GM19468 (cell line): ENCODE measurements around the gene CDIPT.
A peak's percentile ranks its signal among the peaks of the same experiment; 100 is the strongest.
"Not testable (repeated sequence)": the region's sequence is repeated elsewhere in the genome, so short reads cannot be mapped to it uniquely, and the experiment has no call there.

Source experiments
- ATAC-seq: cut with Tn5 transposase; IDR thresholded peaks from one replicate; pipeline ENCODE4 v1.9.1; 2021; ENCODE audit warnings: mild to moderate bottlenecking, moderate library complexity, moderate number of reproducible peaks; ENCODE audit not compliant: unreplicated experiment; ENCODE audit errors: extremely low read depth

Gene CDIPT, protein sequence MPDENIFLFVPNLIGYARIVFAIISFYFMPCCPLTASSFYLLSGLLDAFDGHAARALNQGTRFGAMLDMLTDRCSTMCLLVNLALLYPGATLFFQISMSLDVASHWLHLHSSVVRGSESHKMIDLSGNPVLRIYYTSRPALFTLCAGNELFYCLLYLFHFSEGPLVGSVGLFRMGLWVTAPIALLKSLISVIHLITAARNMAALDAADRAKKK

DNA sequence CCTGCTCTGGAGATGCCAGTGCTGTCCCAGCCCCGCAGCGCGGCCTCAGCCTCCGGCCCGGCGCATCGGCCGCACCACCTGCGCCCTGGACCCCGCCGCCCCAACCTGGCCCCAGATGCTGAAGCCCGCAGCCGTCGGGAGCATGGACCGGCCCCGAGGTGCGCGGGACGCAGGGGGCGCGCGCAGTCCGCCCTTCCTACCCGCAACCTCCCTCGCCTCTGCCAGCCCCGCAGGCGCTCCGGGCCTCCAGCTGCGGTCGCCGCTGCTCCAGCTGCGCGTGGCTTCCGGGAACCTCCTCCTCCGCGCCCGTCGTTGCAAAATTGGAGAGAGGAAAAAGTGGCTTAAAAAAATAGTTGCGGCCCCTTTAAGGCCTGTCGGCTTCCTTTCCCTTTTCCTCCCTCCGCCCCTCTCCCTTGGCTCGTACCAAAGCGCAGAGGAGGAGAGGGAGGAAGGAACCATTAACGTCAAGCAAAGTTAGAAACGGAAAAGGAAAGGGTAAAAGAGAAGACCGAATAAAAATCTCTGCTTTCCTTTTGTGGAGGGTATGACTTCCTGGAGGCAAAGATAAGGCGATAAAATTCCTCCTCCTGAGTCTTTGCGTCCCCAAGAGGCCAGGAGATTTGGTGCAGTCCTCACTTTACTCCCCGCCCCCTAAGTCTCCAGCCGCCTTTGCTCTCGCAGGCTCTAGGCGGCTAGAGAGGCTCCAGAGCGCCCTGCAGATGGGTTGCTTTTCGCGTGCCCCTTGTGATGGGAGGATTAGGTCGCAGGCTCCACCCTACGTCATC lies at the start of gene CDIPT:
TSS of gene CDIPT (minus strand) at position 343 of the 785 bp plus-strand sequence. CDS start 369 bp downstream, outside the sequence.
- ATAC-seq, result peak; percentile 63

DNA sequence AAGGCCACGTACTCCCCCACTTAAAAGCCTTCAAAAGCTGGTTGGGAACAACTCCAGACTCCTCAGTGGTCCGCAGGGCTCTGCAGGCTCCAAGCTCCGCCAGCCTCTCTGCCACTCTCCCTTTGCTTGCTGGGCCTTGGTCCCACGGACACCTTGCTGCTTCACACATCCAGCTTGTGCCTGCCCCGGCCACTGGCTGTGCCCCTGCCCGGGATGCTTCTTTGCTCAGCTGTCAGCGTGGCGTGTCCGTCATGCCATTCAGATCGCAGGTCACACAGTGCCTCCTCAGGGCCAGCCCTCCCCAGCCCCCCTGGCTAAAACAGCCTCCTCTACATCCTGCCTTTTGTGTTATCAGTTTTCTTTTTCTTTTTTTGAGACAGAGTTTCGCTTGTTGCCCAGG lies 49.1 kb upstream of the CDIPT start:
- no peak for ATAC-seq

DNA sequence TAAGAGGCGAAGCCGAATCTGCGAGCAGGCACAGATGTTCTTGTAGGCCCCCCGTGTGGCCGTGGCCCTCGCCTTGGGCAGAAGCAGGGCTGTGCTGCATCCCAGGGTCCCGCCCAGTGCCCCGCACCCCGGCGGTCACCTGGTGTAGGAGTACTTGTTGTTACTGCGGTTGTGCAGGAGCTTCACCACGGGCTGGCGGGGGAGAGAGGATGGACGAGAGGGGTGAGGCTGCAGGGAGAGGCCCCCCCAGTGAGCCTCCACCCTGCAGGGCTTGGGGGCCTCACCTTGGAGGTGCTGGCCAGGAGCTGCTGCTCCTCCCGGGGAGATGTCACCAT lies 48.6 kb upstream of the CDIPT start:
- no peak for ATAC-seq

DNA sequence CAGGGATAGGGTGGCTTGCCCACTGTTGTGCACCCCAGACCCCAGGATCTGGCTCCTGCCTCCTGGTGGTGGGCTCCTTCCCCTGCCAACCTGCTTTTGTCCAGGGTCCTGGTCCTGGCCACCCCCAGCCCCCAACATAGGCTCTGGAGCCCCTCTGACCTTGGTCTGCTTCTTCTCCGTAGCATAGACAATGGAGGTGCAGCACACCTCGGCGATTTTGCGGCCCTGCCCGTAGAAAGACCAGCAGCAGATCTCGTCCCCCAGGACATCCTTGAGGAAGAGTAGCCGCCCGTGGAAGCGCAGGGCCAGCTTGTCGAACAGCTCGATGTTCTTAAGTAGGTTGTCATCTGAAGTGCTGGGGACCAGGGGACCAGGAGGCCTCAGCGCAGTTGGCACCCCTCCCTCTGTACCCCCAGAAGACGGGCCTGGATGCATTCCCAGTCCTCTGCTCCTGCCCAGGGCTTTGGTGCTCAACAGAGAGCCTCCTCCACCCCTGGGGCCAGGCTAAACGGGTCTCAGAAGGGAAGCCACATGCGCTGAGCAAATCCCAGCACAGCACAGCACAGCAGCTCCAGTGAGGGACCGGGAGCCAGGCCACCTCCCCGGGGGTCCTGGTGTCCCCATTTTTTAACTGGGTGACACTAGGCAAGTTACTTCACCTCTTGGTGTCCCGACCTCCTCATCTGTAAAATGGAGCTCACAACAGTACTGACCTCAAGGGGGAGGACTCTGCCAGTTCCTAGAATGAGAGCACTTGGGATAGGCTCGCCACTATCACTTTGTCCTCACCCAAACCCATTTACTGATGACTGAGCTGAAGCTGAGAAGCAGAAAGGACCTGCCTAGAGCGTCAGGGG lies 48.0 kb upstream of the CDIPT start:
- no peak for ATAC-seq

DNA sequence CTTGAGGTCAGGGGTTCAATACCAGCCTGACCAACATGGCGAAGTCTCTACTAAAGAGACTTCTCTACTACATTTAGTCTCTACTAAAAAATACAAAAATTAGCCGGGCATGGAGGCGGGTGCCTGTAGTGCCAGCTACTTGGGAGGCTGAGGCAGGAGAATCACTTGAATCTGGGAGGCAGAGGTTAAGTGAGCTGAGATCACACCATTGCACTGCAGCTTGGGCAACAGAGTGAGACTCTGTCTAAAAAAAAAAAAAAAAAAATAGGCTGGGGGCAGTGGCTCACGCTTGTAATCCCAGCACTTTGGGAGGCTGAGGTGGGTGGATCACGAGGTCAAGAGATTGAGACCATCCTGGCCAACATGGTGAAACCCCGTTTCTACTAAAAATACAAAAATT lies 46.8 kb upstream of the CDIPT start:
- not testable (repeated sequence) for ATAC-seq

DNA sequence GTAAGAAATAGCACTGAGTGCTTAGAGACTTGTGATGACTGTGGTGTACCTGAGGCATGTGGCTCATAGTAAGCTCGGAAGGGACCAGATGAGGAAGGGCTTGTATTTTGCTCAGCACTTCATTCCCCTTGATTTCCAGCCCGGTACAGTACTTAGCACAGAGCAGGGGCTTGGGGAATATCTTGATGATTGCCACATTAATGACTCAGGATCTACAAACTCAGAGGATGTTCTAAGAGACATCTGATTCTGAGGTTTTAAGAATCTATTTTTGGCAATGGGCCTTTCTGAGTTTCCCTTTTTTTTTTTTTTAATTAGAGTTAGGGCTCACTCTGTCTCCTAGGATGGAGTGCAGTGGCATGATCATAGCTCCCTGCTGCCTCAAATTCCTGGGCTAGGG lies 46.4 kb upstream of the CDIPT start:
- ATAC-seq, result no peak

DNA sequence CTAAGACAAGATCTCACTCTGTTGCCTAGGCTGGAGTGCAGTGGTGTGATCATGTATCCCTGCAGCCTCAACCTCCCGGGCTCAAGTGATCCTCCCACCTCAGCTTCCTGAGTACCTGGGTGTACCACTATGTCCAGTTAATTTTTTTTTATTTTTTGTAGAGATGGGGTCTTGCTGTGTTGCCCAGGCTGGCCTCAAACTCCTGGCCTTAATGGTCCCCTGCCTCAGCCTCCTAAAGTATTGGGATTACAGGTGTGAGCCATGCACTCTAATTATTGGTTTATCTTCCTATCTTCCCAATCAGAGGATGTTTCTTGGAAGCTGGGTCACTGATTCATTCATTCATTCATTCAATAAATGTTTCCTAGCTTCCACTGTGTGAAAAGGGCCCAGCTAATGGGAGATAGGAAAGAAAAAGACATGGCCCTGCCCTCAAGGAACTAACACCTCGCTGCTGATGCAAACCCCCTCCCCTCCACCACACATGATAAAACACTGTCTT lies 45.7 kb upstream of the CDIPT start:
- no peak for ATAC-seq

DNA sequence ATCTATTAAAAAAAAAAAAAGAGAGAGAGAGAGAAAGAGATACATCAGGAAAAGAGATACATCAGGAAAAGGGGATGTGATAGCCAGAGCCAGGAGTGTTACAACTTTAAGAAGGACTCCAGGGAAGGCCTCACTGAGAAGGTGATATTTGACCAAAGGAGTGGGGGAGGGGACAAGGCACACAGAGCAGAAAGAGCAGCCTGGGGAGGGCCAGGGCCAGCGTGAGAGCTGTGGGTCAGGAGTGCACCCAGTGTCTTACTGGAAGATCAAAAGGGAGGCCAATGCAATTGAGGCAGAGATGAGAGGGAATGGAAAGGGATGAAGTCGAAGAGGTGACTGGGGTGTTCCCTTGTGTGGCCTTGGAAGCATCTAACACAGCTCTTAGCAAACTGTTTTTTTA lies 44.9 kb upstream of the CDIPT start:
- ATAC-seq, result no peak

DNA sequence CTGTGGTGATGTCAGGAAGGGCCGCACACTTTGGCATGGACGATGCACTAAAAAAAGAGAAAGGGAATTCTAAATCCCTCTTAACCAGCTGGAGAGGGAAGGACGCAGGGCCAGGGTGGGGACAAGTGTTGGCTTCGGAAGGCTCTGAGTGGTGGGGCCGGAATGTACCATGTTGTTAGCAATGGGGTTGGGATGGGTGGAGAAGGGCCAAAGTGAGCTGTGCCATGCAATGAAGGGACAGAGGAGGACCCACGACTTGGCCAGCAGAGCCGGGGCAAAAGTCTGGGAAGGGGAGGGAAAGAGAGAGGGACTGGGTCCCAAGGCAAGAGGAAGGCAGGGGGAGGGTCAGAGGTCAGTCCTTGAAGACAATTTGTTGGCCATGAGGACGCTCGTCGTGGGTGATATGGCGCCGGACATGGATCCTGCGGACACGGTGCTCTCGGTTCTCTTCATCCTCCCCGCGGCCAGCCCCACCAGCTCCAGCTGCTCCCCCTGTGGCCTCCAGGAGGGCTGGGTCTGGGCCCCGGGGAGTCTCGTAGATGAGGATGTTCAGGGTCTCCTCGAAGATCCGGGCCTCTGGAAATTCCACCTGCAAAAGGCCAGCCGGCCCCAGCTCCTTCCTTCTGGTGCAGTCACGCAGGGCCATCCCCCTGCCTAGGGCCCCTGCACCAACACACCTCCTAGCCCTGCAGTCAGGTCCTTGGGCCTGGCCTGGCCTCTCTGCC lies 43.7 kb upstream of the CDIPT start:
- no peak for ATAC-seq

DNA sequence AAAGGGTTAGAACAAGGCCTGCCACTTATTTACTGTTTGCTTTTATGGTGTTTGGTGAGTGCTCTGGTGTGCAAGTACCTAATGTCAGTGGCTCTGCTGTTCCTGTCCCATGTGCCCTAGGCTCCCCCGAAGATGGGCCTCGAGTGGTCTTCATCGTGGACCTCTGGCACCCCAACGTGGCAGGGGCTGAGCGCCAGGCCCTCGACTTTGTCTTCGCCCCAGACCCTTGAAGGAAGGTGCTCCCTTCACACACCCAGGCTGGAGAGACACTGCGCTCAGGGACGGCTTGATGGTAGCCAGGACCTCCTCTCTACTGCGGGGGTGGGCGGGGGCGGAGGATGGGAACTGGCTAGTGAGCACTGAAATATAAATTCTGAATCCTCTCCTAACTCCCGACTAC lies 42.6 kb upstream of the CDIPT start:
- no peak for ATAC-seq

DNA sequence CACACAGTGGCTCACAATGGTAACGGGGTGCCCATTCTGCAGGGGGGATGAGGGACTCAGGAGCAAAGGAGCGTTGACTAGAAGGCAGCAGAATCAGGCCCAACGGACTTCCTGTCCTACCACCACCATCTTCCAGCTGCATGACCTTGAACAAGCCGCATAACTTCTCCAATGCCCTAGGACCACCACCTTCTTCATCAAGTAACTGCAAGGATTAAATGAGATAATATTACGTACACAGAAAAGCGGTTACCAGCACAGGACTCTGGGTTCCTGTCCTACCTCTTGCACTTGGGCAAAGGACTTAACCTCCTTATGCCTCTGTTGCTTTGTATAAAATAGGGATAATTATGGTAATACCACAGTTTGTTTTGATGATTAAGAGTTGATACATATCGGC lies 41.9 kb upstream of the CDIPT start:
- no peak for ATAC-seq

DNA sequence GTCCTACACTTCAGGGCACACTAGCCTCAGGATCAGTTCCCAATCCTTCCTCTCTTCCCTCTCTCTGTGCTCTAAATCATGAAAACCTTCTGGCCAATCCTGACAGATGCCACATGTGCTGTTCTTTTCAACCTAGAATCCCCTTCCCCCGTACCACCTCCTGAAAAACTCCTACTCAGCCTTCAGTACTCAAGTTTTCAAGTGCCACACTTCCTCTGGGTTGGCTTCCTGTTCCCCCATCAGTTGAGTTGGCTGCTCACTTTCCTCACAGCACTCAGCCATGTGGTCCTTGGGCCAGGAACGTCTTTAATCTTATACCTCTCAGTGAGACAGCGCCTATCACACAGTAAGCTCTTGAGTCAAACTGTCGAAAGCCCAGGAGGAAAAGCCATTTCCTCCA lies 40.6 kb upstream of the CDIPT start:
- no peak for ATAC-seq

DNA sequence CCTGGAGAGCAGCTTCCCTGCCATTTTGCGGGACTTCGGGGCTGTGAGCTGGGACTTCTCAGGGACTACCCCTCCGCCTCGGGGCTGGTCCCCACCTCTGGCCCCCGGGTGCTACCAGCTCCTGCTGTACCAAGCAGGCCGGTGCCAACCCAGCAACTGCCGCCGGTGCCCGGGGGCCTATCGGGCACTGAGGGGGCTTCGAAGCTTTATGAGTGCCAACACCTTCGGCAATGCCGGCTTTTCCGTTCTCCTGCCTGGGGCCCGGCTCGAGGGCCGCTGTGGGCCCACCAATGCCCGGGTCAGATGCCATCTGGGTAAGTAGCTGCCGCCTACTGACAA lies 38.5 kb upstream of the CDIPT start:
- no peak for ATAC-seq

DNA sequence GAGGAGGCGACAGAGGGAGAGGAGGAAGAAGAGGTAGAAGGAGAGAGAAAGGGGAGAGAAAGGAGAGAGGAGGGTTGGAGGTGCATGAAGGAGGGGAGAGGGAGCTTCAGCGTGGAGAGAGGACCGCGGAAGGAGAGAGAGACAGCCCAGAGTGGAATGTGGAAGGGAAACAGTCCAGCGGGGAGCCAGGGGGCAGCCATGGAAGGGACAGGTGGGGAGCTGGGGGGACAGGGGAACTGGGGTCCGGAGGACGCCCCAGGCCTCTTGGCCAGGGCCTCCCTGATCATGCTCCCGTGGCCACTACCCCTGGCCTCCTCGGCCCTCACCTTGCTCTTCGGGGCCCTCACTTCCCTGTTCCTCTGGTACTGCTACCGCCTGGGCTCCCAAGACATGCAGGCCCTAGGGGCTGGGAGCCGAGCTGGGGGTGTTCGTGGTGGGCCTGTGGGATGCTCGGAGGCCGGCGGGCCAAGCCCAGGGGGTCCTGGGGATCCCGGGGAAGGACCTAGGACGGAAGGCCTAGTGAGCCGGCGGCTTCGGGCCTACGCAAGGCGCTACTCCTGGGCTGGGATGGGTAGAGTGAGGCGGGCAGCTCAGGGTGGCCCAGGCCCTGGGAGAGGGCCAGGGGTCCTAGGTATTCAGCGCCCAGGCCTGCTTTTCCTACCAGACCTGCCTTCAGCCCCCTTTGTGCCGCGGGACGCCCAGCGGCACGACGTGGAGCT lies 38.0 kb upstream of the CDIPT start:
- ATAC-seq, result no peak

DNA sequence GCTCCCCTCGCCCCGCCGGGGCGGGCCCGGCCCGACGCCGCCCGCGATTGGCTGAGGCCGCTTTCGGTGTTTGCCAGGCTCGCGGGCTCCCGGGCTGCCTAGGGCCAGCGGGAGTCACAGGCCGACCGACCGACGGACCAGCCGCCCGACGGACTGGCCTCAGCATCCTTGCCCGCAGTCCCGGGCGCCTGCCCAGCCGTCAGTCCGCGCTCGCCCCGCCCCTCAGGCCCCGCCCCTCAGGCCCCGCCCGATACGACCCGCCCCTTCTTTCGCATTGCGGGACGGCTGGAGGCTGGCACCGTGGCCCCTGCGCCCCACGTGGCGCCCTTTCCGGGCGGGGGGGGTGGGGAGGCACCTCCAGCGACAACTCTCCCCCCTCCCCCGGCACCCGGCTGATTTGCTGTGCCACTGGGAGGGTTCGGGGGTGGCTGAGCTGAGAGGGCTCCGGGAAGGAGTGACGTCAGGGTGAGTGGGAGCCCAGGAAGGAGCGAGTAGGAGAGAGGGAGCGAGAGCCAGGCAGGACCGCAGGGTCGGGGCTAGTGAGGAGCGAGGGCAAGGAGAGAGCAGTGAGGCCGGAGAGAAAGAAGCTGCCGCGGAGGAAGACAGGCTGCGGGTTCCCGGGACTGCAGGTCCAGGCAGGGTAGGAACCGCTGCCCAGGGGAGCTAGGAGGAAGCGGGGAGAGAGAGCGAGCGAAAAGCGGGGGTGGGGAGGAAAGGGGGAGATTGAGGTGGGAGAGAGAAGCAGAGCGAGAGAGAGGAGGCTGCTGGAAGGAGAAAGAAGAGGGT lies 37.3 kb upstream of the CDIPT start, which contains the start of gene ASPHD1:
TSS of gene ASPHD1 (plus strand) at position 387 of the 786 bp plus-strand sequence. CDS start 484 bp downstream, outside the sequence.
- ATAC-seq, result no peak

DNA sequence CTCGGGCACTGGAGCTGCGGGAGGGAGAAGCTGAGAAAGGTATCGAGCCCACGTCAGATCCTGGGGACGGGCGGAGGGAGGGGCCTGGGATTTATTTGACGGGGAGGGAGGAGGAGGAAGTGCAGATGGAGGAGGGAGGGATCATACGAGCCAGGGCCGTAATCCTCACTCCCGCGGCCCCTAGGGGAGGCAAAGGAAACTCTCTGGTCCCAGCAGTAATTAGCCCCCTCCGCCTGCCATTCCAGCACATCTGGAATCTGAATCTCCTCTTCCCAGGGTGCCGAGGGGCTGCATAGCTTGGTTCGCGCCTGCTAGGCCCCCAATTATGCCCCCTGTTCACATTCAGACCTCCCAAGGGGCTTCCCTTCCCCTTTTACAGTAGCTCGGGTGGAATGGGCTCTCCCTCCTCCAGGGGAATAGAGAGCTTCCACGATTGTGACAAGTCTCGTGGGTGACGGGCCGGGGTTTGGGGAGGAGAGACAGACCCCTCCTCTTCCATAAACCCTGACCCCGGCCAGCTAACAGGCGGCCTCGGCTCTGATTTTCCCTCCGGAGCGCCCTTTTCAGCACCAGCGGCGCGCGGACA lies 36.6 kb upstream of the CDIPT start, which contains the start of gene SEZ6L2:
TSS of gene SEZ6L2 (minus strand) at position 35 of the 586 bp plus-strand sequence. CDS start 531 bp downstream, outside the sequence.
- ATAC-seq, result no peak

DNA sequence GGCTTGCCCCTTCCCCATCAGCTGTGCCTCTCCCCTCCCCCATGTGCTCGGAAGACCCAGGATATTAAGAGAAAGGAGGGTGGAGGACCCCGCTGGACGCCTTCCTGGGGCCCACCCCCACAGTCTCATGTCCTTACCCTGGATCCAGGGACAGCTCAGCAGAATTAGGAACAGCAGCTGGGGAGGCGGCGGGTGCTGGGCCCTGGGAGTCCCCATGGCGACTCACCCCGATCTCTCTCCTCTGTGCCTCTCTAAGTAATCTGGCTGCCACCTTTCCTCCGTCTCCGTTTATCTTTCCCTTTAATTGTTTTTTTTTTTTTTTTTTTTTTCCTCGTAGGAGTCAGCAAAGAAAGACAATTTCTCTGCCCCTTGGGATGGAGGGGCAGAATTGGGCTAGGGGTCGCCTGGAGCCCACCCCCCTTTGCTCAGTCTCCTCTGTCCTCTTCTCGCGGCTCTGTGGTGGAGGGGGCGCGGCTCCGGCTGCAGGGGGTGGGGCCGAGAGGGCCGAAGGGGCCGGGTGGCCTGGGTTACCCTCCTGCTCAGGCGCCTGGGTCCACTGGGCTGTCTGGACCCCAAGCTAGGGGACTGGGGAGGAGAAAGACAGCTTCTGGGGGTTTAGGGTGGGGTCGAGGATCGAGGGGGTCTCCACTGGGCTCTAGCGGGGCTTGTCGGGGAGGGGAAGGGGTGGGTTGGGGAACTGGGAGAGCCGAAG lies 35.9 kb upstream of the CDIPT start:
- ATAC-seq, result no peak
